COLO668 (cell line): ENCODE data around the gene TRIM63.
A peak's percentile ranks its signal among the peaks of the same experiment; 100 is the strongest.

Experiments
- DNase-seq: peaks from one replicate; lab custom pipeline; 2025; ENCODE audit not compliant: unreplicated experiment; lab: John Stamatoyannopoulos, UW

TRIM63 gene

GRCh38 chr1:26019641-26020315, 47.7 kb downstream of the TRIM63 start:
- no peak for DNase-seq

GRCh38 chr1:26017606-26018005, 49.8 kb downstream of the TRIM63 start:
- DNase-seq: no peak

- no peak for DNase-seq
Measured at GRCh38 chr1:26016953-26017545, 50.4 kb downstream of the TRIM63 start.

- no peak for DNase-seq
Measured at GRCh38 chr1:26016258-26016952, 51.0 kb downstream of the TRIM63 start.

GRCh38 chr1:26015358-26015757, 52.1 kb downstream of the TRIM63 start:
- no peak for DNase-seq

GRCh38 chr1:26014179-26014578, 53.3 kb downstream of the TRIM63 start:
- no peak for DNase-seq

- DNase-seq: no peak
Measured at GRCh38 chr1:26012864-26013263, 54.6 kb downstream of the TRIM63 start.

- DNase-seq: no peak
Measured at GRCh38 chr1:26010825-26011224, 56.6 kb downstream of the TRIM63 start.

GRCh38 chr1:26009796-26010447, 57.5 kb downstream of the TRIM63 start:
- DNase-seq: peak; percentile 33

GRCh38 chr1:26006710-26007109, 60.7 kb downstream of the TRIM63 start:
- no peak for DNase-seq

GRCh38 chr1:26005434-26006105, 61.9 kb downstream of the TRIM63 start:
- DNase-seq: no peak

- DNase-seq: no peak
Measured at GRCh38 chr1:26003756-26004155, 63.7 kb downstream of the TRIM63 start.

GRCh38 chr1:26003262-26003661, 64.2 kb downstream of the TRIM63 start:
- DNase-seq: no peak
